GM19395 (cell line): ENCODE results near the gene RTN4IP1.
"Not testable (repeated sequence)": the region's sequence is repeated elsewhere in the genome, so short reads cannot be mapped to it uniquely, and the experiment has no call there.

Experiments used
- ATAC-seq: cut with Tn5 transposase; IDR thresholded peaks from one replicate; pipeline ENCODE4 v1.9.1; 2021; ENCODE audit warnings: mild to moderate bottlenecking, moderate library complexity; ENCODE audit not compliant: unreplicated experiment

RTN4IP1 gene

GRCh38 chr6:106586815-106587415 is 42.4 kb downstream of the RTN4IP1 start:
- no peak for ATAC-seq

GRCh38 chr6:106581468-106581867 is 47.8 kb downstream of the RTN4IP1 start:
- no peak for ATAC-seq

DNA sequence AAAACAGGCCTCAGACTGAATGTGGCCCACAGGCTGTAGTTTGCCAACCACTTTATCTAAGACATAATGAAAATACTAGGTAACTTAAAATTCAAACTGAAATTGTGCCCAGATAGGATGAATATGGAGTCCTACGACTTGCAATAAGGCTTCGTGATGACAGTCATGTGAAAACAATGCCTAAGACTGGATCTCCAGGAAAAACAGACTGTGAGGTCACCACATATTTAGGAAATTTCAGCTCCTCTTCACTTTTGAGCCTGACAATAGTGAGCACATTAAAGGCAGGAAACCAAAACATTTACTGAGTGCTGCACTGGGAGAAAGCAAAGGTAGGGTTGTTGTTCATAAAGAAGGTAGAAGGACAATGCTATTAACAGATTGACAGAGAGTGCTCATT is 50.0 kb downstream of the RTN4IP1 start:
- ATAC-seq: no peak

DNA sequence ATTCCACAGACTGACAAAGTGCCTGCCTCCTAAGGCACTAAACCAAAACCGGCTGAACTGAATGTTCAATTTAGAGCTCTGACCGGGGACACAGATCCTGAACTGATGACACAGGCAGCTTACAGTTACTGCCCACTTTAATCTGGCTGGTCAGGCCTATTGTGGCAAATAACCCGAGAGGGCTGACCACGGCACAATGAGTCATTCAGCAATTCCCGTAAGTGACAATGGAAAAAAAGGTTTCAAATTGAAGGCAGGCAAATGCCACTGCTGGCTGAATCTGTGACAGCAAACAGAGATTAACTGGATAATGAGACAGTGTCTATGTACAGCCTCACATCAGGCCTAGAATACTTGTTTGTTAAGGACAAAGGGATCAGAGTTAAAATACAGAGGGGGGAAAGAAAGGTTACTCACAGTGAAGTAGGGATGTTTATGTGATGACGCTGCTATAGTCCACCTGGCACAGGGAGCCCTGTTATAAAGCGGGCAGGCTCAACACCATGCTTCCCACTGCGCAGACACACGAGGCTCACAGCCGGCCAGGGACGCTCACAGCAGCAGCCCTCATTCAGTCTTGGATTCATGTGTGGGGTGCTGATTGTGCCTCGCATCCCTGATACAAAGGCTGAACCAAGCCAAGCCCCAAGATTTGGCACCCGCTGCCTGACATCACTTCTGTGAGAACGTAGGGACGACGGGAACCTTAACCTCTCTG is 54.4 kb downstream of the RTN4IP1 start:
- ATAC-seq: no peak

GRCh38 chr6:106572875-106573585 is 56.3 kb downstream of the RTN4IP1 start:
- ATAC-seq: no peak

GRCh38 chr6:106572436-106572835 is 56.9 kb downstream of the RTN4IP1 start:
- ATAC-seq: no peak

- no peak for ATAC-seq
Measured at GRCh38 chr6:106569428-106569827, 59.9 kb downstream of the RTN4IP1 start.

DNA sequence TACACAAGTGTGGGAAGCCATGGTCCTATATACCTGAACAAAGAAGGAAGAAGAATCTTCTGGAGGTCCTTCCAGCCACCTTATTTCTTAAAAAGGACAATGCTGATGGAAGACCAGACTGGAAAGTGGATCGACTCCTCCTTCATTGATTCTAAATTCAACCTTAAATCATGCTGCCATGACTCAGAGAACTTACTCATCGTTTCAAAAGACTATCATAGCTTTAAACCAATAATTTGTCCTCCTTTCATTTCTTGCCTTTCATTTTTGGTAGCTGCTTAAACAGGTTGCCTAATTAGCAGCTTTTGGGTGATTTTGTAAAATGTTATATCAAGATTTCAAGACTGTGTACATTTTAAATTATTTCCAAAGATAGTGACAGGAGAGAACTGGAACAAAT is 60.8 kb downstream of the RTN4IP1 start:
- no peak for ATAC-seq

DNA sequence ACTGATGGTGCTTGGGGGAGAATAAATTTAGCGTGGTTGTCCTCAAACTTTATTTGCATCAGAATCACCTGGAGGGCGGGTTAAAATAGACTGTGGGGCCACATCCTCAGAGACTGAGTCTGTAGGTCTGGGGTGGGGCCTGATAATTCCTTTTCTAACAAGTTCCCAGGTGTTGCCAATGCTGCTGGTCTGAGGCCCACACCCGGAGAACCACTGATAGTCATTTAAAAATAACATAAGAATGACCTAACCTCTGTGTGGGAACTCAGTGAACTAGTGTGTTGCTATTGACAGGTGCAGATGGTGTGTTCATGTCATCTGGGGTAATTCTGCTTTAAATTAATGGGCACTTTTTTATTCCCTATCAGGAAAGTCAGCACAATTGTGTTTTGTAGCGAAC is 64.8 kb downstream of the RTN4IP1 start:
- ATAC-seq: no peak

DNA sequence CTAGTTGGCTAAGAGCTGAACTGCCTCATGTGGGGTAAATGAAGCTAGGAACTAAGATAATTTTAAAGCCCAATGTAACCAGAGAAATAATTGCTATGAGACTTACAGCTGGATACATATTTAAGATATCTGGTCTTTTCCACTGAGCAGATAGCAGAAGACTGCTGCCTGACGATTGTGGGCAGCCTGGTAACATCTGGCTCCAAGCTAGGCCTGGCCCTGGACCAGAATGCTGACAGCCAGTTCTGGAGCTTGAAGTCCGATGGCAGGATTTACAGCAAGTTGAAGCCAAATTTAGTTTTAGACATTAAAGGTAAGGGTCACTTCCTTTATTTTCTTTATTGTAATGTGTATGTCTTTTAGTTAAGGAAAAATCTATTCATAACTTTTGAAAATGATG is 65.7 kb downstream of the RTN4IP1 start:
- no peak for ATAC-seq

GRCh38 chr6:106561686-106562405 is 67.5 kb downstream of the RTN4IP1 start:
- ATAC-seq: no peak

DNA sequence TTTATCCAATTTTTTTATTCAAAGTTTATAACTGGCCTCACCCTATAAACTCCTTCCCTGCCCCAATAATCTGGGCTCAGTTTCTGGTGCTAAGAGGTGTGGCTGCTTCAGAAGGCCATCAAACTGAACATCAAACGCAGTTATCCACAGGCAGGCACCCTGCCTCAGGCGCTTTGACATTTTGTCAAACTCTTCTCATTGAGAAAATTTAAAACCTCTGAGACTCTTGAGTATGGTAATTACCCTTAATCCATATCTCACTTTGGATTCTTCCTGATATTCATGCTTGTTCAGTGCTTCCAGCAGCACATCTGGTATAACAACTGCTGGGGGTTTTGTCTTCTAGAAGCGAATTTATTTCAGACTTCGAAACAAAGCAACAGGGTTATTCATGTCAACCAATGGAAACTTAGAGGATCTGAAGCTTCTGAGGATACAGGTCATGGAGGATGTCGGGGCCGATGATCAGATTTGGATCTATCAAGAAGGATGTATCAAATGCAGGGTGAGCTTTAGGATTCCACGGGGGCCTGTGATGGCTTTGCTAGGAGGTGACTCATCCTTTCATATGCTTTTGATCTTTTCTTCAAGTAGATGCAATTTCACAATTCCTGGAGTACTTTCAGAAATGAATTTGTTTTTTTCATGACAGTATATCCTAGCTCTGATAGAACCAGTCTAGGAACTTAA is 68.2 kb downstream of the RTN4IP1 start:
- ATAC-seq: no peak

- ATAC-seq: not testable (repeated sequence)
Measured at GRCh38 chr6:106559659-106560058, 69.6 kb downstream of the RTN4IP1 start.

DNA sequence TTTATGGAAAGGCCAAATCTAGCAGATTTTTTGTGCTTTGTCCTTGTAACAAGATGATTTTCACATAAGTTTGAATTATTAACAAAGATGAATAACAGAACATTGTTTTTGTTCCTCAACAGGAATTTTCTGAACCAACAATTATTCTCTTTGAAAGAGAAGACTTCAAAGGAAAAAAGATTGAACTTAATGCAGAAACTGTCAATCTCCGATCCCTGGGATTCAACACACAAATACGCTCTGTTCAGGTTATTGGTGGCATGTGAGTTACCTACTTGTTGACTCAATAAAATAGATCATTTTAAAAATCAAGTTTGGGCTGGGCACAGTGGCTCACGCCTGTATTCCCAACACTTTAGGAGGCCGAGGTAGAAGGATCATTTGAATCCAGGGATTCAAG is 70.9 kb downstream of the RTN4IP1 start:
- no peak for ATAC-seq

DNA sequence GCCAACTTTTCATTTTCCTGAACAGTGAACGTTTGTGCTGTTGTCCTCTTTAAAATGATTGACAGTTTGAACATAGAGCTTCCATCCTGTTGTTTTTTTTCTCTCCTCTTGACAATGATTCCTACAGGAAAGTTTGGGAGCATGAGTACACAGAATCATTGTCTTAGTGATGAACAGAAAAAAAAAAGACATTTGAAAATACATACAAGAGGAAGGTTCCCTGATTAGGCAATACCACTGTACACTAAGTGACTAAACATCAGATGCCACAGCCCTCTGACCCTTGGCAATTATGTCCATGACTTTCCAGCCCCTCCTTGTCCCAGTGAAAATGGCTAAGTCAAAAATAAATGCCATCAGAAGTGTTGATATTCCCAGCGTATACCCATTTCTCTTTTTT is 71.5 kb downstream of the RTN4IP1 start:
- ATAC-seq: no peak

DNA sequence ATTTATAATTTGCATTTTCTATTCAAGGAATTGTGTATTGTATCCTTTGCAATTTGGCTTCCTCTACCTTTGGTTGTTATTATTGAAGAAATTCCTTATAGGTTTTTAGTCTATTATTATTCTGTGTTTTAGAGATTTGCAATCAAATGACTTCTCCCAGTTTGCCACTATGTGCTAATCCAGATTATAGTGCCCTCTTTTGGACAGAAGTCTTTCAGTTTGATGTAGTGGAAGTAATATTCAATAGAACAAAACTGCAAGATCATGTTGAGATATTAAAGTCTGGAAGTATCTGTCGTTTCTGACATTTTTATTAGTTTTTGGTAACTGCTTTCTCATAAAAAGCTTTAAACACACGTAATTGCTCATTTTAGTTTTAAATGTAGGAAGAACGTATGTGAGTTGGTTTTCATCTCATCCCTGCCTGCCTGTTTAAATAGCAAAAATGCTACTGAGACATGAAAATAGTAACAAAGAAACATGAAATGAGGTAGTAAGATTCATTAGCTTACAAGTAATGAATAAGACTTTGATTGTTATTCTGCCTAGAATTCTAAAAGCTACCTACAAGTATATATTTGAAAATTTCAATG is 72.8 kb downstream of the RTN4IP1 start:
- no peak for ATAC-seq

GRCh38 chr6:106555767-106556166 is 73.5 kb downstream of the RTN4IP1 start:
- ATAC-seq: no peak

DNA sequence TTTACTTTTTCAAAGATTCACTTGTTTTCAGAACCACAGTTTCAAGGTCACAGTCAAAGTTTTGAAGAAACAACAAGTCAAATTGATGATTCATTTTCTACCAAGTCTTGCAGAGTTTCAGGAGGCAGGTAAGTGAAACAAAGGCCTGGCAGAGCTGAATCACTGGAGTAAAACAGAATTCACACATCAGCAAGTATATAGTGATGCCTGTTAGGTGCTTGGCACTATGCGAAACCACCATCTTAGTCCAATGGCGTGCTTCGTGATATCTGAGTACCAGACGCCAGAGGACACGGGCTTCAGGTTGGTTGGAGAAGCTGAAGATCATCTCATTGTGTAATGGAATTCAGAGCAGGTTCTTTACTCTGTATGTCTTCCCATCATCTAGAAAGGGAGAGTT is 75.9 kb downstream of the RTN4IP1 start:
- ATAC-seq: no peak

GRCh38 chr6:106551155-106551554 is 78.1 kb downstream of the RTN4IP1 start:
- ATAC-seq: no peak

GRCh38 chr6:106549521-106549920 is 79.8 kb downstream of the RTN4IP1 start:
- no peak for ATAC-seq
